Gastrocnemius medialis (tissue), 4 donors: ENCODE data around the gene ITIH3.

Source experiments
- CTCF ChIP-seq, 5 experiments: fragments of 450-650 bp in 3 of 5; fragments of 200-600 bp in 2 of 5; sonication (generic) in 2 of 5; IDR thresholded peaks in 4 of 5; conservative IDR thresholded peaks in 1 of 5; 1 replicate in 4 of 5; 2 replicates in 1 of 5; pipeline ENCODE4 v1.5.1; 2016 to 2019; ENCODE audit warnings: antibody characterized with exemption in 5 of 5, mild to moderate bottlenecking in 3 of 5, moderate library complexity in 3 of 5
- POLR2A ChIP-seq, 2 donors: fragments of 450-650 bp; IDR thresholded peaks; one replicate each; pipeline ENCODE4 v1.6.1; 2017; ENCODE audit warnings: antibody characterized with exemption in 2 of 2, mild to moderate bottlenecking in 2 of 2, moderate library complexity in 2 of 2

- TF ChIP-seq POLR2A (IDR thresholded peaks at IDR 0.05) (no peak), CTCF (IDR thresholded peaks at IDR 0.05 in 4 of 5, conservative IDR thresholded peaks at IDR 0.05 in 1 of 5) (no peak)
These were observed 3.9 kb upstream of the ITIH3 start for GRCh38 chr3:52790741-52791140.
